Left renal cortex interstitium (tissue), 4 donors: ENCODE results near the gene NCR2. TPM values are rescaled to one million over a fixed set of nuclear protein-coding genes. Genes with fewer than 3 reads are reported as not detected.

Experiments
- DNase-seq, 4 donors: peaks; one replicate each; pipeline ENCODE4 v3.0.0-alpha.2; 2013; ENCODE audit warnings: low read depth in 4 of 4, low spot score in 2 of 4, missing footprints in 1 of 4
- polyA plus RNA-seq, 4 donors: library from polyadenylated mRNA; unstranded; fragments of 120-200 nt; gene quantifications; one replicate each; pipeline ENCODE4 v1.2.1, GENCODE V29; 2013; ENCODE audit not compliant: insufficient read length in 4 of 4

NCR2 gene
- polyA plus RNA-seq, 4 donors, result not detected

DNA sequence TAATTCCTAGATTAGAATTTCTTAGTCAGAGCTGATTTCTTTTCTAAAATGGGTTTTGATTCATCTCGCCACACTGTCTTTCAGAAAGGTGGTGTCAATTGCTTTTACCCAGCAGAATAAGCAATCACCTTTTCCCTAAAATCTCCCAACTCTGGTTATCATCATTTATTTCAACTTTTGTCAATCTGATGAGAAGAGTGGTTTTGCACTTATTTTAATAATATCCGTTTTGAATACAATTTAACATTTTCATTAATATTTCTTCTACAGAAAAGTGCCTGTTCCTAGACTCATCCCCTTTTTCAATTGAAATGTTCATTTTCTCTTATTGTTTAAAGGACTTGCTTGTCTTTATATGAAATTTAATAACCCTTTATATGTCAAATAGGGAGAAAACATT, 8.2 kb upstream of the NCR2 start:
- DNase-seq, result no peak

DNA sequence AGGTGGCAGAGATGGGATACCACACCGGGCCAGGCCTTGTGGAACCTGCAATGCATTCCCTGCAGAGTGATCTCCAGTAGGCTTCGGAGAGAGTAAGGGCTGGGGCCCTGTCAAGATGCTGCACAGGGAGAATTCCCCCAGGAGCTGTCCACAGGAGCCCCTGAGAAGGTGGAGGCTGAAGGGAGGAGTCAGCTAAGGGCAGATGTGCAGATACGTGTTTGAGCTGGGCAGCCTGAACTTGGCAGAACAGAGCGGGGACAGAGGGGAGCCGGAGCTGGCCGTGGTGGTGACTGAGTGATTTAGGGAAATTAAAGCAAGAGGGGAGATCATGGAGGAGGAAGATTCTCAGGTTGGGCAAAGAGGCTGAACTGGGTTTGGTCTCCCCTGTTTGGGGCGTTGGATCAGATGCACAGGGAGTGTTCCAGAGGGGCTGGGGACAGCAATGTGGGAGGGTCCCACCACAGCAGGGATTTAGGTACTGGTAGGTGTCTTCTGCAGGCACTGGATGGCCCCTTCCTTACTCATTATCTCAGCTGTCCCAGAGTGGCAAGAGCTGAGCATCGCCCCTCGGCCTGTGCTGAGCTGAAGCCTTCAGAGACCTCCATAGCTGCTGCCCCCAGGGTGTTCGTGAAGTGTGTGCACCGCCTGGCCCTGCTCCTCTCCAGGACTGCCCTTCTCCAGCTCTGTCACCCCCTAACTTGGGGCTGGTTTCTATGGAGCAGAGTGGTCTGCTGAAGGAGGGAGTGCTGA, 3.8 kb upstream of the NCR2 start:
- no peak for DNase-seq

DNA sequence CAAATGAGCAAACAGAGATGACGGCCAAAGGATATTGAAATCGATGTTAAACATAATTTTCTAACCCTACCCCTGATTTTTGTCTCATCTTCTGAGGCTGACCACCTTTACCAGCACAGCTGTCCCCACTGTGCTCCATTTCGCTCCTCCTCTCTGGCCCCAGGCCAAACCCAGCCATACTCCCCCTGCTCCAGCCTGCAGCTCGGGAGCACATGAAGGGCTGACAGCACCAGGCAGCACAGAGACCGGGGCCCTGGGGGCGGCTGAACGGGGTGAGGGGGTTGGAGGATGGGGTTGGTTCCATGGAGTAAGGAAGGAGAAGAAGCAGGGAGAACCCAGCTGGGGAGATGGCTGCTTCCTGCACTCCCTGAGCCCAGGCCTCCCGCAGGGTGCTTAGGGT, 3.2 kb upstream of the NCR2 start:
- DNase-seq, result no peak

DNA sequence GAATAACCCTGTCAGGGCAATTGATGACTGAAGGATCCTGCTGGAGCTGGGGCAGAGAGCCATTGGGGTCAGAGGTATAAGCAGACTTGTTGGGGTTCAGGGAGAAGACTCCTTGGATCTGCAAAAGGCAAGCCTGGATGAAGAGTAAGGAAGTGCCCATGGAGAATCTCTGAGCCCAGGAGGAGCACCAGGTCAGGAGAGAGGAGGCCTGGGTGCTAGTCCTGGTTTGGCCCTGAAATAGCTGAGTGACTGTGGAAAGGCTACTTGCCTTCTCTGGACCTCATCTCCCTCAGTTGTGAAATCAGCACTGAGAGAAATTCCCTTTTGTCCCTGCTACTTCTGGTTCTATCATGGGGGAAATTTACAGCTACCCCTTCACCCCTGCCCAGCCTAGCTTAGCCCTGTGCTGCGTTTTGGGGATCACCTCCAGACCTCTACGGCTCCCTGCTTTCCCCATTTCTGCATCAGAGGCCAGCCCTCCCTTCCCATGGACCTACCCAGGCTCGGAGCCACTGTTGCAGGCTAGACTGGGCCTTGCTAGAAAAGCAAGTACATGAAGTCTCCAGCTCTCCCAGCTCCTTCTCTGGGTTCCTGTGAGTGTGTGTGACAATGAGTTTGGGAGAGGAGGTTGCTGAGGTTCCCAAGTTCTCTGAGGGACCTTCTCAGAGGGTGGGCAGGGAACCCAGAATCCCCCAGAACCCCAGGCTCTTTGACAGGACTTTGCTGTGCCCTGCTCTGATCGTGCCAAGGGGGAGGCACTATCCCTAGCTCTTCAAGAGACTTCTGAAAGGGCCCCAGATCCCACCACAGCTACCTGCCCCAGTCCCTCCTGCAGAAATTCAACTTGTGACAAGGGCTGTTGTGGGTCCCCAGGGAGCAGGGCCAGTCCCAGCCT, 2.3 kb upstream of the NCR2 start:
- DNase-seq, result no peak

DNA sequence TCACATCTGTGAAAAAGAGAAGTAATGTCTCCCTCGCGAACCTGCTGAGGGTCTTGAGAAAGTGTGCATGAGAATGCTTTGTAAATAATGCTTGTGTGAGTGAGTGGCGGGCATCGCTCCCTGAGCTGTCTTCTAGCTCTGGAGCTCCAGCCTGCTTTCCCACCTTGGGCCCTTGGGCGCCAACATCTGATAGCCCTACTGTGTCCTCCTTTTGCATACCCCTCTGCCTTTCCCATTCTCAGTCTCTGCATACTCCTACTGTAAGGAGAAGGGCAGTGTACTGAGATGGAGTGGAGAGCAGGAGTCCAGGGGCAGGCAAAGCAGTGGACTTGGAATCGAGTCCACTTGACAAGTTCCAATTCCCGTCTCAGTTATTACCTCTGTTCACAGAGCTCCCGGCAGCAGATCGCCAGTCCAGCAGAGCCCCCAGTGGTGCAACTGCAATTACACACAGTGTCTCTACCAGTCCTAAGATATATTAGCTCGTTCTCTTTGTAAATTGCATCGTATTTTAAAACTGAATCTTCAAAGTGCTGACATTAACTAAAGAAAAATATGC, 847 bp upstream of the NCR2 start:
- DNase-seq, result no peak

DNA sequence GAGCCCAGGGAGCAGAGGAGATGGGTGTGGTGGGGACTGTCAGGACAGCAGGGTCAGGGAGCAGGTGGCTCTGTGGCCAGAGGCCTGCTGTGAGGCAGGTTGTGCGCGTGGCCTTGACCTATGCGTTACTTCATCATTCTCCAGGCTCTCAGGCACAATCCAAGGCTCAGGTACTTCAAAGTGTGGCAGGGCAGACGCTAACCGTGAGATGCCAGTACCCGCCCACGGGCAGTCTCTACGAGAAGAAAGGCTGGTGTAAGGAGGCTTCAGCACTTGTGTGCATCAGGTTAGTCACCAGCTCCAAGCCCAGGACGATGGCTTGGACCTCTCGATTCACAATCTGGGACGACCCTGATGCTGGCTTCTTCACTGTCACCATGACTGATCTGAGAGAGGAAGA, 535 bp downstream of the NCR2 start:
- DNase-seq, result no peak

DNA sequence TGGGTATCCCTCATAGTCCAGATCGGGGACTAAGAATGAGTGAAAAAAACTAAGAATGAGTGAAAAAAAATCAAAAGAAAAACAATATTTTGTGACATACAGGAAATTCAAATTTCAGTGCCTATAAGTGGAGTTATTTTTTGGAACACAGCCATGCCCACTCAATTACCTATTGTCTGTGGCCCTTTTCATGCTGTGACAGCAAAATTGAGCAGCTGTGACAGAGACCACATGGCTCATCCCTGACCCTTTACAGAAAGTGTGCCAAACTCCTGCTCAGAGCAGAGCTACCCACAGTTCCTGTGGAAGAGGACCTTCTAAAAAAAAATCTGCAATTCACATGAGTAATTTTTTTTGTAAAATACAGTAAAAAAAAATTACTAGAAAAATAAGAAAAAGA, 1.4 kb downstream of the NCR2 start:
- no peak for DNase-seq

DNA sequence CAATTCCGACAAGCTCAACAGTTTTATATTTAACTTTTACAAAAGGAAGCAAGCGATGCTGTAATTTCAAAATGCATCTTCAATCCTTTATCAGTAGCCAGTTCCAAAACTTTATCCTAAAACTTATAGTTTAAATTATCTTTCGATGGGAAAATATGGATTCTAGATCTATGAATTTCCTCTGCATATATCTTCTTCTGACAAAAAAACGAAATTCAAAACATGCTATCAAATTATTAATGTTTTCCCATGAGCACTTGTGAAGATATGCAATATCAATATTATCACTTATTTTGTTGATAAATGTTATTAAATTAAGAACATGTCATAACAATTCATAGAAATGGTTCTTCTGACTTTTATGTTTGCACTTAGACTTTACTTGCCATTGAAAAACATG, 2.3 kb downstream of the NCR2 start:
- no peak for DNase-seq

DNA sequence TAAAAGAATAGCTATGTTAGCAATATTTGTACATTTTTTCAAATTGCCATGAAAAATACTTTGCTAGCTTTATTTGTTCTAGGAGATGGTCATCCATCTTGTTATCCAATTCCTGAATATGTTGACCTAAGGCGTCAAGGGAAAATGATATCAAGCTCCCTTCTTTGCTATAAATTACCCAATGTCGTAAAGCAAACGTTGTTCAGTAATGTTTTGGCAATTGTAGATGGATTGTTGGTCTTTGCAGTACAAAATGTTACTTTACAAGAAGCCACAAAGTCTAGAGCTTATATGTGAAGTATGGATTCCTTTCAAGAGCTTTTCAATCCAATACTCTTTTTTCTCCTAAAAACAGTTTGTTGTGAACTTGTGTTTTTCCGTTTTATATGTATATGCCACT, 3.3 kb downstream of the NCR2 start:
- DNase-seq, result no peak

DNA sequence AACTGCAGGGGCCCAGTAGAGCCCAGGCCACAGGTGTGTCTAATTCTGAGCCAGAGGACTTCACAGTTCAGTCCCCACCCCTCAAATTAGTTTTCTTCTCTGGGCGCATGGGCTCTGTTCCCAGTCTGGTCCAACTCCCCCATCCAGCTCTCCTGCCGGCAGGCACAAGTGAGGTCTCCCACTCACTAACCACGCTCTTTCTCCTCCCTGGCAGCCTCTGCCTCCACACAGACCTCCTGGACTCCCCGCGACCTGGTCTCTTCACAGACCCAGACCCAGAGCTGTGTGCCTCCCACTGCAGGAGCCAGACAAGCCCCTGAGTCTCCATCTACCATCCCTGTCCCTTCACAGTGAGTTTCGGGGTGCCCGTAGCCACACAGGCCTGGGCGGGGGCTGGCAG, 6.2 kb downstream of the NCR2 start:
- no peak for DNase-seq

DNA sequence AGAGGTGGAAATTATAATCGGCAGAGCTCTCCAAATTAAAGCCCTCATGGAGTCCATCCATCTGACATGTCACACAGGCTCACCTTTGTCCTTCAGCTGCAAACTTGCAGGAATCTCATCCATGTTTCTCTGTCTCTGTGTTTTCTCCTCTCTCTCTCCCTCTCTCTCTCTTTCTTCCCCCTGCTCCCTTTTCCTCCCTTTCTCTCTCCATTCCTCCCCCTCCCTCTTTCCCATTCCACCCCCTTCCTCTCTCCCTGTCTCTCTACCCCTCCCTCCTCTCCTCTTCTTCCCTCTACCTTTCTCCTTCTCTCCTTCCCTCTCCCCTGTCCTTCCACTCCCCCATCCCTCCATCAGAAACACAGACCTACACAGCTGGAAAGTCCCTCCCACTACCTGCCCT, 6.8 kb downstream of the NCR2 start:
- DNase-seq, result no peak

DNA sequence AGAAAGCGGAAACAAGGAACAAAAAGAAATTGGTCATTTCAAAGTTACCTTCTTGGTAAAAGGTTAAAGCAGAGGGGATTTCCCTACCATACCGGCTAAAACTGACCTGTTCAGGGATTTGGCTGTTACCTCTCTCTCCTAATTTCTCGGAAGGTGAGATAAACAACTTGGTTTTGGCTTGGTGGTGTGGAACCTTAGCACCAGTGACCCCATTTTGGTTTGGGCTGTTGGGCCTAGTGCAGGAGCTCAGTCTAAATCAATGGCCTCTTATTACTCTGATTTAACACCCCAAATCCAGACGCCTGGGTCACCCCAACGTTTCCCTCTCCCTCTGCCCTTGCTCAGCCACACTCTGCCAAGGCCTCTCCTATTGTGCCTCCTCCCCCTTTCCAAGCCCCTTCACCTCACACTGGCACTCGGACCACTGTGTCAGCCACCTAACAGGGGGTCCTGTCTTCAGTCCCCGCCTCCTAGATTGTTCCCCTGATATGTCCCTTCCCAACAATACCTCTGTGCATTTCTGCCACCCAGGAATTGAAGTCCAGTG, 8.3 kb downstream of the NCR2 start:
- DNase-seq, result no peak

DNA sequence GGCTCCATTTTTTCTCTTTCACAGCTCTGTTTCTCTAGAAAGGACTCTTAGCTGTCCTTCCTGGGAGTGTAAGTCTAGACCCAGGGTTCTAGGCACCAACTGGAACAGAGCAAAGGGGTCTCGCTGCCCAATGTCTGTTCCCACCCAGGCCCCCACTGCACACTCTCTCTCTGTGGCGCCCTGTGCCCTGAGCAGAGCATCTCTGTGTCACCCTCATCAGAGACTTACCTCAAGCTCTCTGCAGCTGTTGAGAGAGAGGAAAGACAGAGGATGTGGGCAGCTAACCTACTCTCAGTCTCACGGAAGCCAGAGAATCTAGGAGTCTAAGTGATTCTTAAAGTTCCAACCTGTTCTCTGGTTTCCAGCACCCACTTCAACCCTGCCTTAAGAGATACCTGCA, 9.5 kb downstream of the NCR2 start:
- DNase-seq, result no peak

DNA sequence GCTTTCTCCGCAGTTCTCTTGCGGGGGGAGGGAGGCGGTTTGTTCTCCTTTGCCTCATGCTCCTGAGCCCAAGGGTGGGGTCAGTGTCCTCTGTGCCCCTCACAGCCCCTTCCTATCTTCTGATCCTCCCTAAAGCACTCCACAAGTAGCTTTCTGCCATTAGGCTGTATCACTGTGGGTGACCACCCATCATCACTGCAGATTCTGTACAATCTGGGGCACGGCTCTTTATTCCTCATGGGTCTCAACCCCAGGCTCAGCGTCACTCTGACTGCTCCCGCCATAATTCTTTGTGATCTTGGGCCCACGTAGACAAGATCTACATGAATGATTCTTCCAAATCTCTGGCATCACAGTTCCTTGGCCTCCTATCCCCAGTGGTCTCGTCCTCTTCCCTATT, 10.5 kb downstream of the NCR2 start:
- DNase-seq, result no peak

DNA sequence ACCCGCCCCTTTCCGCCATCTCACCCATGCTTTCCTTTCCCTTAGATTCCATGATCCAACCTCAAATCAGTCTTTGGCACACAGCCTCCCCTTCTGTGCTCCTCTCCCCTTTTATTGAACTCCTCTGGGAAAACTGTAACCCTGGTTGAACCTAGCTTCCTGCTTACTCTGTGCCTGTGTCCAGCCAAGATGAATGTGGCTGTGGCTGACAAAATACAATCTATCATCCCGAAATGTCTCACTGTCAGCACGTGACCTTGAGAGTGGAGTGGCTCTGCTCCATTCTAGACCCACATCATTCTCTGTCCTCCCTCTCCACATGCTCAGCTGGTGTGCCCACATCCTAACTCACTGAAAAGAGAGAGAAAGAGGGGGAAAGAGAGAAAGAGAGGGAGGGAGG, 11.0 kb downstream of the NCR2 start:
- DNase-seq, result no peak

DNA sequence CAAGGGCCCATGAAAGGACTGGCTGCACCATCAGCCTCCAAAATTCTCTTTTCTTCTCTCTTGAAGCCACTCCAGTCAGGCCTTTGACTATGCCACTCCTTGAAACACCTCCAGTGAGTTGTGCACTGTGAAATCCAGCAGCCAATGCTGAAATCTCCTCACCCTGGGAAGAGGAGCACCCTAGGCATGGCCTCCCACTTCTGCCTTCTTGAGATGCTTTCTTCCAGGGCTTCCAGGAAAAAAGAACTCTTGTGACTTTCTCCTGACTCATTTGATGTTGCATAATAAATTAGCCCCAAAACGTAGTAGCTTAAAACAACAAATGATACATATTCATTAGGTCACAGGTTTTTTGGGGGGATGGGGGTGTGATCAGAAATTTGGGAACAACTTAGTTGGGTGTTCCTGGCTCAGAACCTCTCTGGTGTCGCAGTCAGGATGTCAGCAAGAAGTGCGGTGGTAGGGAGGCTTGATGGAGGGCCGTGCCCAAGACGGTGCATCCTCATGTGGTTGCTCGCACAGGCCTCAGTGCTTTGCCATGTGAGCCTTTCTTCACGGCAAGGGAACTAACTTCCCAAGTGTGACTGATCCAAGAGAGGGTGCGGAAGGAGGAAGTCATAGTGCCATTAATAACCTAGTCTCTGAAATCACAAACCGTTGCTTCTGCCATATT, 12.1 kb downstream of the NCR2 start:
- DNase-seq, result no peak

DNA sequence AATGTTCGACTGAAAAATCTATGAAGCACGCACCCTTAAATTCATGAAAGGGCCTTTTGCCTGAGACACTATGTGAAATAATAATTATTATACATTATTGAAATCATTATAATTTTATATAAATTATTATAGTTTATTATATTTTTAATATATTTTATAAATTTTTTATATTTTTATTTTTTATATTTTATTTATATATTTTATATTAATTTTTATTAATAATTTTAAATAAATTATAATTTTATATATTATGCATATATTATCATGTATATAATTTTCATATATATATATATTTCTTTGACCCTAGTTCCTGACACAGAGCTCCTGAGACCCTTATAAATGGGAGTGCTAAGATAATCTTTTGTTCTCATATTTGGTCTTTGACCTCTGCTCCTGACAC, 13.5 kb downstream of the NCR2 start:
- no peak for DNase-seq

DNA sequence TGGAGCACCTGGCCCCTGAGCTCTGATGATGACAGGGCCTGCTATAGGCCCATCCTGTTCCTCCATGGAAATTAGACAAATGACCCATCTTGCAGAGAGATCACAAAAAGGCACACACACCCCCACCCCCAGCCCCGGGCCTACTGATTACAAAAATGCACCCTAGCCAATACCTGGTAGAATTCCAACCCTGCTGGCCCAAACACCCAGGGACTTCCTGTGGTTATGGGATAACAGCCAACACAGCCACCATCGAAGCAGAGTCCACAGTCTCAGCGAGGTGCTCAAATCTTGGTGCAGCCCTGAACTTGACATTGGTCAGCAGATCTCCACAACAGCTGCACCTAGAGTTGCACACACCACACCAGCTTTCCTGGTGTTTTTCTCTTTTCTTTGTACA, 17.0 kb downstream of the NCR2 start:
- no peak for DNase-seq

DNA sequence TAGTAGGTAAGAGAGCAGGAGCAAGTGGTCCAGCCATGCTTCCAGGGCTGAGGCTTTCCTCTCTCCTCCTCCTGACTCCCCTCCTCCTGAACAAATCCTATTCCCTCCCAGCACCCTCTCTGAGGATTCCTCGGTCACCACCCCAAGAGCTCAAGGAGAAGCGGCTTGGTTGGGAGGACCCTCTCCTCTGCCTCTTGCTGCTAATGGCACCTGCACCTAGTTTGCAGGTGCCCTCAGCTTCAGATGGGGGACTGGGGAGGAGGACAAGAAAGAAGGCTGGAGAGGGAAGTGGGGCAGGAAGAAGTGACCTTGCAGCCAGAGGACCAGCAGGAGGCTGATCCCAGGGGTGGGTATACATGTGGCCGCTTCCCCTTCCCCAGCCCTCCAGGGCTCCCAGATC, 17.5 kb downstream of the NCR2 start:
- no peak for DNase-seq

DNA sequence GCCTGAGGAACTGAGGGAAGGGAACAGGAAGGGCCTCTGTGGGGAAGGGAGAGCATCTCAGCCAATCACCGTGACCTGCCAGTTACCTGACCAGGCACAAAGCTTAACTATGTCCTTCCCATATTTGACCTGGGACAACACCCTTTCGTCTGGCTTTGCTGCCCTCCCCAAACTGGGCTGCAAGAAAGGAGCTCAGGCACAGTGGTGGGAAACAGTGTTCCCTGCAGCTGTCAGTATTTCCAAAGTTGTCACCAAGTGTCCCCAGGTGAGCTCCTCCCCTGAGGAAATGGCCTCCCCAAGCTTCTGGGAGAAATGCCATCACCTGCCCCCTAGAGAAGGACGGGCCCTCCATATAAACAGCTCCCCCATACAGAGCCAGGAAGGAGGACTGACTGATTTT, 17.9 kb downstream of the NCR2 start:
- DNase-seq, result no peak

DNA sequence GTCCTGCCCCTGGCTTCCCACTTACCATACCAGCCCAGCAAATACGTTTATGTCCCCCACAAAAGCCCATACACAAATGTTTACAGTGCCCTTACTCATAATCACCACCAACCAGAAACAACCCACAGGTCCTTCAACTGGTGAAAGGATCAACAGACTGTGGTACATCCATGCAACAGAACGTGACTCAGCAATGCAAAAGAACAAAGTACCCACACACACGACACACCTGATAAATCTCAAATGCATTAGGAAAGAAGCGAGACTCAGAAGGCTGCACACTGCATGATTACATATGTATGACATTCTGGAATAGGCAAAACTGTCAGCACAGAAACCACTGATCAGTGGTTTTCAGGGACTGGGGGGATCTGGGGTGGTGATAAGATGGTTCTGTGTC, 20.5 kb downstream of the NCR2 start:
- DNase-seq, result no peak
